Kidney (tissue), 14 donors: ENCODE measurements around the gene IL10RA. TPM values are rescaled to one million over a fixed set of nuclear protein-coding genes. Genes with fewer than 3 reads are reported as not detected.

Experiments used
- DNase-seq, 5 donors: peaks; one replicate each; pipeline ENCODE4 v3.0.0-alpha.2; 2013 to 2020
- FAIRE-seq: peaks from 2 replicates; lab custom pipeline; 2012; peaks lifted over from hg19 to GRCh38; lab: Jason Lieb, UNC
- H3K27ac ChIP-seq, 2 donors: one replicate each; pipeline ENCODE4 v1.7.0; 2013; ENCODE audit warnings: low read depth in 2 of 2, low read length in 2 of 2, inconsistent platforms in 1 of 2
- H3K27me3 ChIP-seq: one replicate; pipeline ENCODE4 v1.7.1; 2013; ENCODE audit warnings: low read length, inconsistent platforms; ENCODE audit not compliant: control insufficient read depth, insufficient read depth
- H3K36me3 ChIP-seq, 3 donors: one replicate each; pipeline versions ENCODE4 v1.7.0 to v1.7.1; 2013; ENCODE audit warnings: low read length in 3 of 3, control low read depth in 1 of 3, inconsistent platforms in 1 of 3; ENCODE audit not compliant: insufficient read depth in 3 of 3, control insufficient read depth in 2 of 3
- H3K4me1 ChIP-seq, 3 donors: one replicate each; pipeline versions ENCODE4 v1.7.0 to v1.7.1; 2013; ENCODE audit warnings: low read length in 3 of 3, inconsistent platforms in 1 of 3, low read depth in 1 of 3; ENCODE audit not compliant: control insufficient read depth in 2 of 3, insufficient read depth in 2 of 3
- H3K4me3 ChIP-seq, 3 donors: one replicate each; pipeline versions ENCODE4 v1.7.0 to v1.8.1; 2013; ENCODE audit warnings: low read length in 3 of 3, control low read depth in 1 of 3, inconsistent platforms in 1 of 3
- H3K9ac ChIP-seq, 3 donors: one replicate each; pipeline versions ENCODE4 v1.7.0 to v1.7.1; 2013; ENCODE audit warnings: low read length in 3 of 3, control low read depth in 1 of 3, inconsistent platforms in 1 of 3
- H3K9me3 ChIP-seq, 3 donors: one replicate each; pipeline versions ENCODE4 v1.7.0 to v1.7.1; 2013; ENCODE audit warnings: low read length in 3 of 3, control low read depth in 1 of 3, inconsistent platforms in 1 of 3; ENCODE audit not compliant: control insufficient read depth in 2 of 3, insufficient read depth in 1 of 3
- intact Hi-C: fragments of 100-400 bp; cut with DNase I; formaldehyde crosslinking; loops from one replicate; pipeline ENCODE4 v1.11.1; 2022
- polyA plus RNA-seq: library from polyadenylated mRNA; stranded (reverse); fragments of 350-450 nt; fragmentation: Illumina TruSeq; extraction: RNeasy Lipid Tissue Mini Kit (QIAGEN cat#74804); gene quantifications from one replicate; pipeline ENCODE4 v1.2.3, GENCODE V29; 2014; ENCODE audit warnings: low read depth, low replicate concordance; ENCODE audit not compliant: insufficient read depth
- total RNA-seq: library from RNA; stranded (reverse); fragmentation: NEBNext Ultra II Directional; extraction: Animal tissue kit (Norgen Biotek cat#: 25700); gene quantifications from one replicate; pipeline ENCODE4 v1.2.1, GENCODE V29; 2021
- TF ChIP-seq, protein P1 (sequence below): IDR thresholded peaks from 3 replicates; pipeline ENCODE4 v1.5.1; 2012; ENCODE audit warnings: mild to moderate bottlenecking, moderate library complexity, borderline replicate concordance; ENCODE audit not compliant: insufficient read depth; ENCODE audit errors: extremely low read depth
- donor health status: control.
- donor health status: control.
- donor health status: control.
- donor health status: control.
- donor health status: control.
- donor health status: DM: yes; HTN: yes; CAD: no.
- donor health status: Normal renal cell carcinoma (clear cell type).

The IL10RA gene
- total and polyA plus RNA-seq, 2 donors from 2014 or later: 1.8 to 37.2 TPM

DNA sequence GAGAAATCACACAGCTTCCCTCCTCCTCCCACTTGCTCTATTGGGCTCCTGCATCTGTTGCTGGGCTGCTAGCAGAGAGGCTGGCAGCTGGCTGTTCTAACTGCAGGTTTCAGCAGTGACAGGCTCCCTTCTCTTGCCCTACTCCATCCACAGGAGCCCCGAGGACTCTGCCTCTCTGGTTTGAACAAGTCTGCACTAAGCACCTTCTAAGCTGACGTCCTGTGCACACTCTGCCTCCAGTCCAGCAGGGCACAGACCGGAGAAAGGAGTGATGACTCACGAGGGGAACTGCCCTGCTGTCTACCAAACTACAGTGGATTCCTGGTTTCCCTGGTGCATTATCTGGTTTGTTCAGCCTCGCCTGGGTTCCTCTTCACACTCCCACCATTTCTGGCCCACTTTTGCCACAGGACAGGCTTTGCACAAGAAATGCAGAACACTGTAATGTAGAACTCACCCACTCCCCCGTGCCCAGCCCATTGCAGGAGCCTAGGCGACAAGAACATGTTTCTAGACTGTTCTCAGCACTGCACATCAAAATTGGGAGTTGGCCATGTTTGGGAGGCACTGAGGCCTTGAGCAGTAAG, 26.0 kb downstream of the IL10RA start:
- Histone ChIP-seq H3K9ac (no peak overlapping the region), H3K27ac (no peak overlapping the region), H3K9me3 (no peaks in the 10 kb centered on the region), H3K27me3 (no peaks in the 10 kb centered on the region), H3K4me1 (peaks cover 0 to 9% (median 0%) of the 10 kb centered on the region in 3 donors), H3K4me3 (no peak overlapping the region), H3K36me3 (no peaks in the 10 kb centered on the region)
- TF ChIP-seq, protein P1, sequence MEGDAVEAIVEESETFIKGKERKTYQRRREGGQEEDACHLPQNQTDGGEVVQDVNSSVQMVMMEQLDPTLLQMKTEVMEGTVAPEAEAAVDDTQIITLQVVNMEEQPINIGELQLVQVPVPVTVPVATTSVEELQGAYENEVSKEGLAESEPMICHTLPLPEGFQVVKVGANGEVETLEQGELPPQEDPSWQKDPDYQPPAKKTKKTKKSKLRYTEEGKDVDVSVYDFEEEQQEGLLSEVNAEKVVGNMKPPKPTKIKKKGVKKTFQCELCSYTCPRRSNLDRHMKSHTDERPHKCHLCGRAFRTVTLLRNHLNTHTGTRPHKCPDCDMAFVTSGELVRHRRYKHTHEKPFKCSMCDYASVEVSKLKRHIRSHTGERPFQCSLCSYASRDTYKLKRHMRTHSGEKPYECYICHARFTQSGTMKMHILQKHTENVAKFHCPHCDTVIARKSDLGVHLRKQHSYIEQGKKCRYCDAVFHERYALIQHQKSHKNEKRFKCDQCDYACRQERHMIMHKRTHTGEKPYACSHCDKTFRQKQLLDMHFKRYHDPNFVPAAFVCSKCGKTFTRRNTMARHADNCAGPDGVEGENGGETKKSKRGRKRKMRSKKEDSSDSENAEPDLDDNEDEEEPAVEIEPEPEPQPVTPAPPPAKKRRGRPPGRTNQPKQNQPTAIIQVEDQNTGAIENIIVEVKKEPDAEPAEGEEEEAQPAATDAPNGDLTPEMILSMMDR: no peak
- DNase-seq: no peak
- FAIRE-seq: no peak
- intact Hi-C loops: no loop called here

DNA sequence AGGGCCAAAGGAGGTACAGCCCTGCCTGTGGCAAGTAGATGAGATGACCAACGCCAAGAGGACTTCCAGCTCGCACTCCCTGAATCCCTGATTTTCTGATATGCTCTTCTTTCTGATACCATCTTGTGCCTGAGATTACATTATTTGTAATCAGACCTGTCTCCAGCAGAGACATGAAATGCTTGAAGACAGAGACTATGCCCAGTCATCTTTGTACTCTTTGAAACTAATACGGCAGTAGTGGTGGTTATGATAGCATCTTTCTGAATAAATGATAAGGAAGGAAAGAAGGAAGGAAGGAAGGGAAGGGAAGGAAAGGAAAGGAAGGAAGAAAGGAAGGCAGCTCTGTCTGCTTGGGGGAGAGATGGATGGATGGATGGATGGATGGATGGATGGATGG, 27.8 kb downstream of the IL10RA start:
- no peak overlapping the region for H3K27ac ChIP-seq
- H3K4me3 ChIP-seq: no peak overlapping the region
- H3K9me3 ChIP-seq: no peaks in the 10 kb centered on the region
- intact Hi-C loops: no loop called here
- no peaks in the 10 kb centered on the region for H3K27me3 ChIP-seq
- H3K4me1 ChIP-seq: peaks cover 0 to 9% (median 0%) of the 10 kb centered on the region in 3 donors
- H3K36me3 ChIP-seq: no peaks in the 10 kb centered on the region
- TF ChIP-seq, protein P1: no peak
- H3K9ac ChIP-seq: no peak overlapping the region
- no peak for FAIRE-seq
- DNase-seq: no peak

DNA sequence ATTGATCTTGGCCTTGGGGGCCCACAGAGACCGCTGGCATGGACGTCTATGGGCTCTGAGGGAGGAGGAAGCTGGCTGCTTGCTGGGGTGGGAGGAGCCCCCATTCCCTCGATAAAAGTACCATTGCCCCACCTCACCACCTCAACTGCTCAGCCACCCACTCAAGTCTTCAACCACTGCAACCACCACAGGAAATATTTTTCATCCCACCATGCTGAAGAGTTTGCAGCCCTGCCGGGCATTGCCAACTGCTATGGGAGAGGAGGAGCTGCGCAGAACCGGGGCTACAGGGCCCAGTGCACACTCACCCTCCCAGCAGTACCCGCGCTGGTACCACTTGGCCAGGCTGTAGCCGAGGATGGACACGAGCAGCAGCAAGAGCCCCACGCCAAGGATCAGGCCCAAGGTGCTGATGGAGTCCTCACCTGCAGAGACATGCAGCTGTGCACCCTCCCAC, 29.2 kb downstream of the IL10RA start:
- Histone ChIP-seq H3K4me1 (peaks cover 0 to 2% (median 0%) of the 10 kb centered on the region in 3 donors), H3K4me3 (no peak overlapping the region), H3K36me3 (no peaks in the 10 kb centered on the region), H3K9ac (no peak overlapping the region), H3K9me3 (peaks cover 0 to under 1% (median 0%) of the 10 kb centered on the region in 3 donors), H3K27me3 (no peaks in the 10 kb centered on the region), H3K27ac (no peak overlapping the region)
- no peak for DNase-seq
- intact Hi-C loops: no loop called here
- TF ChIP-seq, protein P1: no peak
- FAIRE-seq: no peak
